ENCODE data around the gene UVSSA.
A peak's percentile ranks its signal among the peaks of the same experiment; 100 is the strongest.

Gene UVSSA

DNA sequence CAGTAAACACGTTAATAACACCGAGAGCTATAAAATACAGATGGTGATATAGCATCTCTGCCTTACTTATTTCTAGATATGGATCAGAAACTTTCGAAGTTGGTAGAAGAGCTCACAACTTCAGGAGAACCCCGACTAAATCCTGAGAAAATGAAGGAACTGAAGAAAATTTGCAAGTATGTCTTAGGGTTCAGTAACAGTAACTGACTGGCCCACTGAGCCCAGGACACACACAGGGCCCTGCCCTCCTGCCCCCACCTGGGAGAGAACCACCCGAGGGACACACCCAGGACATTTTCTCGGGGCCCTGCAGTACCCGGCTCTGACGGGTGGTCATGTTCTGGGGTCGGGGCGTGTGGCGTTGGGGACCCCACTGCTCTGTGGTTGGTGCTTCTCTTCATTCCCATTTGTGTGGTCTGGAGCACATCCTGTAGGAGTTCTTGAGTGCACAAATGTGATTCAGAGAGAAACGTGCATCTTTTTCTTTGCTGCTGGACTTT is 1.1 kb downstream of the UVSSA start:
- peak overlapping the region; percentile 66 for H3K4me3 ChIP-seq (replicated peaks; ENCODE audit: low read depth, low read length)
- DNase-seq (ENCODE audit: low read depth): no peak
- TF ChIP-seq, protein P1, sequence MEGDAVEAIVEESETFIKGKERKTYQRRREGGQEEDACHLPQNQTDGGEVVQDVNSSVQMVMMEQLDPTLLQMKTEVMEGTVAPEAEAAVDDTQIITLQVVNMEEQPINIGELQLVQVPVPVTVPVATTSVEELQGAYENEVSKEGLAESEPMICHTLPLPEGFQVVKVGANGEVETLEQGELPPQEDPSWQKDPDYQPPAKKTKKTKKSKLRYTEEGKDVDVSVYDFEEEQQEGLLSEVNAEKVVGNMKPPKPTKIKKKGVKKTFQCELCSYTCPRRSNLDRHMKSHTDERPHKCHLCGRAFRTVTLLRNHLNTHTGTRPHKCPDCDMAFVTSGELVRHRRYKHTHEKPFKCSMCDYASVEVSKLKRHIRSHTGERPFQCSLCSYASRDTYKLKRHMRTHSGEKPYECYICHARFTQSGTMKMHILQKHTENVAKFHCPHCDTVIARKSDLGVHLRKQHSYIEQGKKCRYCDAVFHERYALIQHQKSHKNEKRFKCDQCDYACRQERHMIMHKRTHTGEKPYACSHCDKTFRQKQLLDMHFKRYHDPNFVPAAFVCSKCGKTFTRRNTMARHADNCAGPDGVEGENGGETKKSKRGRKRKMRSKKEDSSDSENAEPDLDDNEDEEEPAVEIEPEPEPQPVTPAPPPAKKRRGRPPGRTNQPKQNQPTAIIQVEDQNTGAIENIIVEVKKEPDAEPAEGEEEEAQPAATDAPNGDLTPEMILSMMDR (IDR thresholded peaks at IDR 0.05; ENCODE audit: low read length, missing control alignments): no peak

DNA sequence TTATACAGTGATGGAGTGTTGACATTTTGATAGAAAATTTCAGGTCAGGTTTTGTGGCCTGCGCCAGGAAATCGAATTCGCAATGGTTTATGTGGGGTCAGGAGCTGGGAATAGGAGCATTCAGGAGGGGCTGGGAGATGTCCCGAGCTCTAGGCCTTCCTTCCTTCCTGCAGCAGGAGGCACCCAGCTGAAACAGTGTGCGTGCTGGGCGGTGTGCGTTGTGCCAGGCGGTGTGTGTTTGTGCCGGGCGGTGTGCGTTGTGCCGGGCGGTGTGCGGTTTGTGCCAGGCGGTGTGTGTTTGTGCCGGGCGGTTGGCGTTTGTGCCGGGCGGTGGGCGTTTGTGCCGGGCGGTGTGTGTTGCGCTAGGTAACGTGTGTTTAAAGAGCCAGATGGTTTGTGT is 1.7 kb downstream of the UVSSA start:
- DNase-seq (ENCODE audit: low read depth): no peak
- no peak overlapping the region for H3K4me3 ChIP-seq (replicated peaks; ENCODE audit: low read depth, low read length)
- TF ChIP-seq, protein P1 (IDR thresholded peaks at IDR 0.05; ENCODE audit: low read length, missing control alignments): no peak

DNA sequence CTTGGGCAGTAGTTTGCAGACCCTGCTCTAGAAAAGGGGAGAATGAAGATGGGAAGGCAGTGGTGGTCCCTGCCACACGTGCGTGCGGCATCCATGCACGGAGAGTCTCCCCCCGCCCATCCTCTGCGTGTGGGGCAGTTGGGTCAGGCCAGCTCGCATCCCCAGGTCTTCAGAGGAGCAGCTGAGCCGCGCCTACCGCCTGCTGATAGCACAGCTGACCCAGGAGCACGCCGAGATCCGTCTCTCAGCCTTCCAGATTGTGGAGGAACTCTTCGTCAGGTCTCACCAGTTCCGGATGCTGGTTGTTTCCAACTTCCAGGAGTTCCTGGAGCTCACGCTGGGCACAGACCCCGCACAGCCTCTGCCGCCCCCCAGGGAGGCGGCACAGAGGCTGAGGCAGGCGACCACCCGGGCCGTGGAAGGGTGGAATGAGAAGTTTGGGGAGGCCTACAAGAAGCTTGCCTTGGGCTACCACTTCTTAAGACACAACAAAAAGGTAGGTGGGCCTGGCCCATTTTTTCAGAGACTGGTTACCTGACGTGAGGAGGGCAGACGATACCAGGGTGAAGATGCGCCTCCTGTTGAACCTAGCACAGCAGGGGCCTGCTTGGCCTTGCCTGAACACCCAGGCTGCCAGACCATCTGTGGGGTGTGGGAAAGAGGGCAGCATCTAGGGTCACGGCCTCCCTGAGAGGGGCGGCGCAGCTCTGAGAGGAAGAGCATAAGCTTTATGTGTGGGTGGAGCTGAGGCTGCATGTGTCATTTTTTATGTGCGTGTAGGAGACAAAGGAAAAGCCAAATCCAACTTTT is 2.6 kb downstream of the UVSSA start:
- TF ChIP-seq, protein P1 (IDR thresholded peaks at IDR 0.05; ENCODE audit: low read length, missing control alignments): no peak
- no peak for DNase-seq (ENCODE audit: low read depth)

DNA sequence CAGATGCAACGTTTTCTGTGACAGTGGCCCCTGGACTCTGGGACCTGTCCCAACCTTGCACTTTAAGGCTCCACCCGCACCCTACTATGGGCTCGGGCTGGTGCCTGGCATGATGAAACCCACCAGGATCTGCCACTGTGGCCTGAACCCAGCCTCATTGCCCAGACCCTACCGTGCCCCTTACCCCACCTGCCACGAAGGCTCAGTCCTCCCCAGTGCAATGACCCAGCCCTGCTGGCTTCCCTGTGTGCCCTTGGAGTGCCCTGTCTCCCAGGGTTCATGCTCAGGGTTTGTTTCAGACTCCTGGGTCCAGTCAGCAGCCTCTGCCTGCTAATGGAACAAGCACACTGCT is 3.1 kb downstream of the UVSSA start:
- H3K4me3 ChIP-seq (replicated peaks; ENCODE audit: low read depth, low read length): no peak overlapping the region
- no peak for DNase-seq (ENCODE audit: low read depth)
- TF ChIP-seq, protein P1 (IDR thresholded peaks at IDR 0.05; ENCODE audit: low read length, missing control alignments): no peak

More for the DNA sequence above, 2.6 kb downstream of the UVSSA start:
- no peak overlapping the region for H3K4me3 ChIP-seq (replicated peaks; ENCODE audit: low read depth, low read length)

DNA sequence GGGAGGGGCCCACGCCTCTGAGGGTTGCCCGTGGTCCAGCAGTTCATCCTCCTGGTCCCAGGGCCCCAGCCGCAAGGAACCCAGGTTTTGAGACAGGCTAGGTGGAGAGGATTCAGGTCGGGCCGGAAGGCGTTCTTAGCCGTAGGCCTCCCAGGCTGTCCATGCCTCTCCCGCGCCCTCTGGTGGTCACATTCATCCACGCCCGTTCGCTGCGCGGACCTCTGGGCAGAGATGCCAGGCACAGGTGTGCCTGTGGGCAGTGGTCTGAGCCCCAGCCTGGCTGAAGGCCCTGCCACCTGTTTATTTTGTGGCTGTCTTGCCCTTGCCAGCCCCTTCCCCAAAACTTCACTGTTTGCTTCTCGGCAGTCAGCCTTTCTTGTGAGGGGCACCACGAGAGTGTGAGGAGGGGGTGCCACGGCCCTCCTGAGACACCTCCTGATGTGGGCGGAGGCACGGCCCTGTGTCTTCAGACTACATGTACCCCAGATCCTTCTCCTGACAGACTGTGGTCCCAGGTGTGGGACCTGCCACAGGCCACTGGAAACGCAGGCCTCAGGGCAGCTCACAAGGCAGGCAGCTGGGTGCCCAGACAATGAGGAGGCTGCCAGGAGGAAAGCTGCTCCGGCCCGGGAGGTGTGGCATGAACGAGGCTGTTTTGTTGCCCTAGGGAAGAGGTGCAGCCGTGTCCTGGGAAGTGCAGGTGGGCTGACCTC is 5.0 kb downstream of the UVSSA start:
- TF ChIP-seq, protein P1 (IDR thresholded peaks at IDR 0.05; ENCODE audit: low read length, missing control alignments): peak; percentile 94
- peak; percentile 77 for DNase-seq (ENCODE audit: low read depth)
- no peak overlapping the region for H3K4me3 ChIP-seq (replicated peaks; ENCODE audit: low read depth, low read length)

DNA sequence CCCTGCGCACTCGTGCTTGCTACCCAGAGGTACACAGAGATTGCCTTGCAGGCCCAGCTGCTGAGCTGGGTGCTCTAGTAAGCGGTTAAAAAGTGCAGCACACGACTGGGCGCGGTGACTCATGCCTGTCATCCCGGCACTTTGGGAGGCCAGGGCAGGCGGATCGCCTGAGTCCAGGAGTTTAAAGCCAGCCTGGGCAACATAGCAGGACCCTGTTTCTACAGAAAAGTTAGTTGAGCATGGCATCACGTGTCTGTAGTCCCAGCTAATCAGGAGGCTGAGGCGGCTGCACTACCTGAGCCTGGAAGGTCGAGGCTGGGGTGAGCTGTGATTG is 5.5 kb downstream of the UVSSA start:
- no peak overlapping the region for H3K4me3 ChIP-seq (replicated peaks; ENCODE audit: low read depth, low read length)
- TF ChIP-seq, protein P1 (IDR thresholded peaks at IDR 0.05; ENCODE audit: low read length, missing control alignments): no peak
- no peak for DNase-seq (ENCODE audit: low read depth)
